Measurements from ENCODE around the gene FOSL2.

FOSL2 gene

DNA sequence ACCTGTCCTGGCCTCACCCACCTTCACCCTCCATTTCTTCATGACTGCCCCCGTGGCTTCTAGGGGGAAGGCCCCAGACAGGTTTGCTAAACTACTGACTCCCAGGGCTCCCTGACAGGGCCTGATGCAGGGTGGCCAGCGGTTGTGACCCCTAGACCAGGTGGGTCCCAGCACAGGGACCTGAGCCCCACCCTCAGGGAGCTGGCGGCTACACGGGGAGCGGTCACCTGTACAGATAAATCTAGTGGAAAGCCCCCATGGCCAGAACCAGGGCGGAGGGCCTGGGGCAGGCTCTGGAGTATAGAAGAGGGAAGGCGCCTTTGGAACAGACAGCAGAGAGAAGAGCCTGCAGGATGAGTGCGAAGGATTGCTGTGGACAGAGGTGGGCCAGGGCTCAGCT, 60.7 kb downstream of the FOSL2 start:
- DNase-seq = no peak

DNA sequence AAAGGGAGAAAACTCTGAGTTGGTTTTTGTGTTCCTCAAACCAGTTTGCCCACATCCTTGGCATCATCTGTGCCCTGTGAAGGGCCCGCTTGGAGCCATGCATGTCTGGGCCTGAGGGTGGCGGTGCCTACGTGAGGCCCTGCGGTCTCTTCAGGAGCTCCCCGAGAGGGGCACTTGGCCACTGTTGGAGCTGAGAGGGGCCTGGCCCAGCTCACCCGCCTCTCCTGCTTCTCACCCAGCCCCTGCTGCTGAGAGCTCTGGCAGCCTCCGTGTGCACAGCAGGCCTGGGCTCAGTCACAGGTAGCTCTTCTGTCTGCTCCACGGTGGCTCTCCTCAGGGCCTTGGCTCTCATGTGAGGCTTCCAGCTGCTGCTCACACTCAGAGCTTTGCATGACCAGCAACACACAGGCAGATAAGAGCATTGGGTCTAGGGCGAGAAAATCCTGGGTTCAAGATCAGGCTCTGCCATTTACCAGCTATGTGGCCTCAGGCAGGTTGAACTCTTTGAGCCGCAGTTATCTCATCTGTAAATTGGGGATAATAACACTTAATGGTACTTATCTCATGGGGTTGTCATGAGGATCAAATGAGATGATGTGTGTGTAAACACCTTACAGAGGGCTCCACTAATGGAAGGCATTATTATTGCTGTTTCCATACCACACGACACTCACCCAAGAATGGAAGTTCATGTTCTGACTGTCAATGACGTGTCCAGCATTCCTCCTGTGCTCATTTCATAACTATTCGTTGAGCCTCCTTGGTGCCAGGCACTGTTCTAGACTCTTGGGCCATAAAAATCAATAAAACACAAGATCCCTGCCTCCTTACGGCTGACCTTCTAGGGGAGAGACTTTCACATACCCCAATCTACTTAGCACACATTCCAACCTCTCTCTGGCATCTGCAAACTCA, 61.6 kb downstream of the FOSL2 start:
- no peak for DNase-seq

DNA sequence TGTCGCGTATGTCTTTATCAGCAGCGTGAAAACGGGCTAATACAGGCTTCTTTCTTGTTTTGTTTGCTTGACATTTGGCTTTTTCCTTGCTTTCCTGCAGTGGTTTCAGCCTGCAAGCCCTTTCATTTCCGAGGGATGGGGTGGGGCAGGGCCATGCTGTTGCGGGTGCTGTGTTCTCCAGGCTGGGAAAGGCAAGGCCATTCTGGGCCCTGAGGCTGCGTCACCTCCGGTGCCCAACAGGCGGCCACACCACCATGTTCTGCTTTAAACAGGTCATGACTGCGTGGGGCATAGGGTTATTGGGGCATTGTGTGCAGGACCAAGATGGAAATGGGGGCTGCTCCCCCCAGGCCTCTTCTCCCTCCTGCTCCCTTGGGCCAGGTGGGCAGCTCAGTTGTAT, 64.6 kb downstream of the FOSL2 start:
- no peak for DNase-seq

DNA sequence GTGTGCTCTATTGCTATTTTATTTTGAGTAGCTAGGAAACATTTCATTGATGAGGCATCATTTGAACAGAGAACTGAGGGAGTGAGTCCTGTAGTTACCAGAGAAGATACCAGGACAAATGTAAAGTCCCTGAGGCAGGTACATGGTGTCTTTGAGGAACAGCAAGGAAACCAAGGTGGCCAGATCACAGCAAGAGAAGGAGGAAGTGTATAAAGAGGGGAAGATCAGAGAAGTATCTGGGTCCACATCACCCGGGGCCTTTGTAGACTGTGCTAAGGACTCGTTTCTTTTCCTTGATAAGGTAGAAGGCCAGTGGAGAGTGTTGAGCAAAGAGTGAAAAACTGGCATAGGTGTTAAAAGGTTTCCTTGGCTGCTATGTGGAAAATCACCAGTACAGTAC, 68.4 kb downstream of the FOSL2 start:
- DNase-seq = no peak

DNA sequence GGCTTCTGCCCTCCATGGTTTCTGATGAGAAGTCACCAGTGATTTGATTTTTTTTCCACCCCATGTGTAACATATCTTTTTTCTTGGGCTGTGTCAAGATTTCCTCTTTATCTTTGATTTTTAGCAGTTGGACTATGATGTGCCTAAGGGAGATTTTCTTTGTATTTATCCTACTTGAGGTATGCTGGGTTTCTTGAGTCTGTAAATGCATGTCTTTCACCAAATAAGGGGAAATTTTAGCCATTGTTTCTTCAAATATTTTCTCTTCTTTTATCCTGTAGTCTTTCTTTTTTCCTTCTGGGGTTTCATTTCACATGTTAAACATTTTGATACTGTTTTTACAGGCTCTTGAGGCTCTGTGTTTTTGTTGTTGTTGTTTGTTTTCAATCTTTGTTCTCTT, 69.5 kb downstream of the FOSL2 start:
- no peak for DNase-seq

DNA sequence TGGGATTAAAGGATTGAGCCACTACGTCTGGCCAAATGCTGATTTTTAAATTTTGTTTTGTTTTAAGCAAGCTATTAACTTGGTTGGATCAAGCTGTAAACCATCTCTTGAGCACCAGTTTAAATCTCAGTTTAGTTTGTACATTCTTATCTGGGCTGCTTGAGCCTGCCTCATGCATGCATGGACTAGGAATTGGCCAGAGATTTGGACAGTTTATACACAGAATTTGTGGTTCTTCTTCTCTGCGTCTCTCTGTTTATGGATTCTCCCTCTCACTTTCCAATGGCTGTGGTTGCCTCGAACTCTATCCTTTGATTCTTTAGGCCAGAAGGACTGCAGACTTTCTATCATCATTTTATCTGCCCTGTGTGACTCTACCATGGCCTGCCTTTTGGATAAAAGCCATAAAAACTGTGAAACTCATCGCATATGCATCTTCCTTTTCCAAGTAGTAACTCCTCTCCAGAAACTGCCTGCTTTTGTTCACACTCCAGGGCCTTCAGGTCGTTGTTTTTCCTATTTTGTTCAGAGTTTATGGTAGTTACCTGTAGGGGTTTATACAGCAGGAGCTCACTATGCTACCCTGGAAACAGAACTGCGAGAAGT, 70.7 kb downstream of the FOSL2 start:
- DNase-seq = no peak

DNA sequence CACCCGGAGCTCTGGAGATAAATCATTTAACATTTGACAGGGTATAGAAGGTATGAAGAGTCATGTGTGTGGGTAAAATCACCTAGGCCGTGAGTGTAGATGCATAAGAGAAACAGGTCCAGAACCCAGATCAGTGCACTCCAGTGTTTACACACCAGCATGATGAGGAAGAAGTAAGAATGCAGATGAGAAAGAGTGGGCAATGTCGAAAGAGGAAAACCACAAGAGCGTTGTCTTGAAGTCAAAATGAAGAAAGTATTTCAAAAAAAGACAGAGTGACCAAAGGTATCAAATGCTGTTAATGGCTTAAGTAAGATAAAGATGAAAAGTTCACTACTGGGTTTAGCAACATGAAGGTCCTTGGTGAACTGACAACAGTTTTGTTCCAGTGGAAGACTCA, 71.2 kb downstream of the FOSL2 start:
- DNase-seq = no peak

- no peak for DNase-seq
Observed at GRCh38 chr2:28465148-28465885, 72.7 kb downstream of the FOSL2 start.

All from CD4-positive, alpha-beta T cell treated with Interleukin-6 for 4 hours (primary cell).